K562 (cell line): Measurements from ENCODE around the gene PYM1. TPM values are rescaled to one million over a fixed set of nuclear protein-coding genes. Genes with fewer than 3 reads are reported as not detected.

Experiments used
- AFF1 ChIP-seq, 2 experiments: fragments of 450-650 bp; IDR thresholded peaks; 2 replicates each; pipeline ENCODE4 v1.6.1; 2018; ENCODE audit warnings: mild to moderate bottlenecking in 2 of 2, low read depth in 1 of 2; ENCODE audit not compliant: partially characterized antibody in 2 of 2
- ASH1L ChIP-seq: fragments of 450-650 bp; IDR thresholded peaks from 2 replicates; pipeline ENCODE4 v1.6.1; 2018; ENCODE audit warnings: borderline replicate concordance, mild to moderate bottlenecking, low read depth; ENCODE audit not compliant: partially characterized antibody
- CBX2 ChIP-seq: fragments of 200-600 bp; sonication (generic); IDR thresholded peaks from one replicate; pipeline ENCODE4 v1.6.1; 2012; ENCODE audit warnings: mild to moderate bottlenecking, low read length, inconsistent platforms; ENCODE audit not compliant: insufficient read depth, poor library complexity, severe bottlenecking
- GATA2 ChIP-seq: sonication (generic); formaldehyde crosslinking; IDR thresholded peaks from 2 replicates; pipeline ENCODE4 v1.4.0; 2020; ENCODE audit warnings: mild to moderate bottlenecking, missing genetic modification reagents
- MLLT1 ChIP-seq, 2 experiments: fragments of 450-650 bp; IDR thresholded peaks; 2 replicates each; pipeline ENCODE4 v1.6.1; 2016
- MNT ChIP-seq, 2 experiments: fragments of 450-650 bp; conservative IDR thresholded peaks; 2 replicates each; pipeline ENCODE4 v1.6.1; 2017; ENCODE audit warnings: mild to moderate bottlenecking in 2 of 2, moderate library complexity in 2 of 2
- MYBL2 ChIP-seq, 2 experiments: fragments of 450-650 bp in 1 of 2; sonication (generic) in 1 of 2; formaldehyde crosslinking in 1 of 2; IDR thresholded peaks; 2 replicates each; pipeline versions ENCODE4 v1.6.1 to v1.8.1; 2017 to 2022; ENCODE audit warnings: borderline replicate concordance in 1 of 2, inconsistent platforms in 1 of 2, low read depth in 1 of 2, mild to moderate bottlenecking in 1 of 2, missing genetic modification reagents in 1 of 2, moderate library complexity in 1 of 2
- MYNN ChIP-seq, 2 experiments: sonication (generic); formaldehyde crosslinking in 1 of 2; IDR thresholded peaks; 2 replicates each; pipeline versions ENCODE4 v1.5.0 to v1.6.1; 2016 to 2020; ENCODE audit warnings: antibody characterized with exemption in 1 of 2, missing genetic modification reagents in 1 of 2
- NR3C1 ChIP-seq: sonication (generic); formaldehyde crosslinking; IDR thresholded peaks from 2 replicates; pipeline ENCODE4 v1.8.1; 2022; ENCODE audit warnings: missing genetic modification reagents
- POLR2B ChIP-seq: fragments of 450-650 bp; IDR thresholded peaks from 2 replicates; pipeline ENCODE4 v1.6.1; 2018; ENCODE audit warnings: low read depth; ENCODE audit not compliant: partially characterized antibody
- POU5F1 ChIP-seq: fragments of 150-350 bp; IDR thresholded peaks from 2 replicates; pipeline ENCODE4 v1.6.1; 2014; ENCODE audit warnings: borderline replicate concordance, low read length, low read depth, mild to moderate bottlenecking; ENCODE audit not compliant: partially characterized antibody
- PRPF4 ChIP-seq: fragments of 200-400 bp; formaldehyde crosslinking; IDR thresholded peaks from one replicate; pipeline ENCODE4 v1.6.1; 2017; ENCODE audit warnings: low read length, low read depth, mild to moderate bottlenecking; ENCODE audit not compliant: insufficient read depth, poor library complexity, severe bottlenecking
- PTBP1 ChIP-seq: fragments of 200-400 bp; formaldehyde crosslinking; IDR thresholded peaks from 2 replicates; pipeline ENCODE4 v1.6.1; 2017; ENCODE audit warnings: low read depth, low read length
- RBM34 ChIP-seq: fragments of 200-400 bp; formaldehyde crosslinking; IDR thresholded peaks from 2 replicates; pipeline ENCODE4 v1.6.1; 2018; ENCODE audit warnings: low read length, borderline replicate concordance; ENCODE audit not compliant: insufficient read depth
- SETDB1 ChIP-seq: IDR thresholded peaks from one replicate; pipeline ENCODE4 v1.6.1; 2012; ENCODE audit warnings: low read length, control low read depth, inconsistent platforms
- ZNF121 ChIP-seq: sonication (generic); formaldehyde crosslinking; conservative IDR thresholded peaks from 2 replicates; pipeline ENCODE4 v1.8.0; 2022; ENCODE audit warnings: missing genetic modification reagents
- ZNF589 ChIP-seq: fragments of 200-800 bp; sonication (Bioruptor generic); IDR thresholded peaks from 2 replicates; pipeline ENCODE4 v1.6.1; 2016; ENCODE audit warnings: low read depth, missing genetic modification characterization, missing compliant biosample characterization
- polyA plus RNA-seq, 8 experiments: library from polyadenylated mRNA; depleted of rRNA in 4 of 8; stranded (reverse) in 5 of 8; unstranded in 3 of 8; fragments of >200 nt; fragmentation: Nextera tagmentation in 2 of 8; fragmentation: Illumina TruSeq in 1 of 8; extraction: Ambion mirVana in 2 of 8; extraction: Trizol in 1 of 8; gene quantifications; 2 replicates each; pipeline versions ENCODE4 v1.2.1 to v1.2.3, GENCODE V29; 2011 to 2014; ENCODE audit warnings: inconsistent platforms in 1 of 8, missing spikeins in 1 of 8
- total RNA-seq, 7 experiments: library from RNA; depleted of rRNA in 6 of 7; stranded (reverse); fragments of >200 nt in 6 of 7; fragmentation: Illumina TruSeq in 2 of 7; extraction: Trizol in 2 of 7; gene quantifications; 2 replicates each; pipeline versions ENCODE4 v1.2.1 to v1.2.3, GENCODE V29; 2011 to 2021; ENCODE audit warnings: low replicate concordance in 1 of 7

Gene PYM1
- total and polyA plus RNA-seq, 9 of the 15 experiments (the other 6 are each of a cell fraction or from before 2014, with no cell fraction given) = 29.0 to 51.3 (median 34.1) TPM

- TF ChIP-seq AFF1 (IDR thresholded peaks at IDR 0.05; ENCODE audit: low read depth in 1 of 2, partially characterized antibody in 2 of 2) (no peak), POLR2B (peak; percentile 79), MYNN (IDR thresholded peaks at IDR 0.05) (no peak), MYNN (CRISPR knock-in tag; IDR thresholded peaks at IDR 0.05) (no peak), NR3C1 (CRISPR knock-in tag) (no peak), CBX2 (no peak), ZNF121 (CRISPR knock-in tag) (no peak), GATA2 (CRISPR knock-in tag) (no peak), ZNF589 (CRISPR knock-in tag) (no peak), PRPF4 (no peak), MLLT1 (IDR thresholded peaks at IDR 0.05) (peak in 1 of 2 experiments; percentile 48; a peak in 1 of 4 replicates), RBM34 (no peak), MNT (conservative IDR thresholded peaks at IDR 0.05) (peak in 1 of 2 experiments; percentile 70; a peak in 2 of 4 replicates), POU5F1 (no peak), ASH1L (no peak), SETDB1 (no peak), PTBP1 (no peak), MYBL2 (IDR thresholded peaks at IDR 0.05; ENCODE audit: low read depth) (no peak), MYBL2 (CRISPR knock-in tag; IDR thresholded peaks at IDR 0.05; ENCODE audit: borderline replicate concordance) (no peak)
Measured at GRCh38 chr12:55966408-55967281, 39.0 kb upstream of the PYM1 start, which contains the start of gene CDK2 (continued).
